Lower leg skin (tissue), 3 donors: Measurements from ENCODE around the gene TMEM45A.

ENCODE experiments used
- CTCF ChIP-seq, 3 donors: fragments of 450-650 bp; IDR thresholded peaks; one replicate each; pipeline ENCODE4 v1.5.1; 2016; ENCODE audit warnings: antibody characterized with exemption in 3 of 3, mild to moderate bottlenecking in 3 of 3, moderate library complexity in 2 of 3
- POLR2A ChIP-seq, 2 donors: fragments of 450-650 bp; IDR thresholded peaks; one replicate each; pipeline ENCODE4 v1.6.1; 2016 to 2017; ENCODE audit warnings: antibody characterized with exemption in 2 of 2, mild to moderate bottlenecking in 1 of 2, moderate library complexity in 1 of 2

- TF ChIP-seq CTCF (IDR thresholded peaks at IDR 0.05) = no peak
- TF ChIP-seq POLR2A (IDR thresholded peaks at IDR 0.05) = no peak
Observed at GRCh38 chr3:100613721-100614390, 121.4 kb downstream of the TMEM45A start.
